ACC112 (cell line): Measurements from ENCODE around the gene KIF5A.
"Not testable (repeated sequence)": the region's sequence is repeated elsewhere in the genome, so short reads cannot be mapped to it uniquely, and the experiment has no call there.

Source experiments
- H2AFZ ChIP-seq: fragments of 200-600 bp; sonication (generic); one replicate; pipeline ENCODE4 v1.6.0; 2017; ENCODE audit warnings: antibody characterized with exemption, low read length; ENCODE audit not compliant: unreplicated experiment
- H3K27ac ChIP-seq: fragments of 200-600 bp; sonication (generic); 2 replicates; pipeline ENCODE4 v1.5.1; 2014; ENCODE audit warnings: low read depth, mild to moderate bottlenecking, antibody characterized with exemption, low read length, moderate library complexity
- H3K27me3 ChIP-seq: fragments of 200-600 bp; sonication (generic); 2 replicates; pipeline ENCODE4 v1.6.1; 2014; ENCODE audit warnings: mild to moderate bottlenecking, antibody characterized with exemption, low read length, moderate library complexity, mixed read lengths; ENCODE audit not compliant: insufficient read depth
- H3K36me3 ChIP-seq: fragments of 200-600 bp; sonication (generic); 2 replicates; pipeline ENCODE4 v1.6.1; 2016; ENCODE audit warnings: mild to moderate bottlenecking, antibody characterized with exemption, low read length, moderate library complexity, mixed read lengths; ENCODE audit not compliant: insufficient read depth
- H3K4me1 ChIP-seq: fragments of 200-600 bp; sonication (generic); one replicate; pipeline ENCODE4 v1.6.1; 2016; ENCODE audit warnings: low read length, mixed read lengths; ENCODE audit not compliant: insufficient read depth, unreplicated experiment, control insufficient read depth
- H3K4me3 ChIP-seq: fragments of 200-600 bp; sonication (generic); 2 replicates; pipeline ENCODE4 v1.5.1; 2014; ENCODE audit warnings: mild to moderate bottlenecking, low read depth, low read length
- H3K79me2 ChIP-seq: fragments of 200-600 bp; sonication (generic); one replicate; pipeline ENCODE4 v1.6.0; 2016; ENCODE audit warnings: low read length; ENCODE audit not compliant: control insufficient read depth, unreplicated experiment, insufficient read depth

KIF5A gene

DNA sequence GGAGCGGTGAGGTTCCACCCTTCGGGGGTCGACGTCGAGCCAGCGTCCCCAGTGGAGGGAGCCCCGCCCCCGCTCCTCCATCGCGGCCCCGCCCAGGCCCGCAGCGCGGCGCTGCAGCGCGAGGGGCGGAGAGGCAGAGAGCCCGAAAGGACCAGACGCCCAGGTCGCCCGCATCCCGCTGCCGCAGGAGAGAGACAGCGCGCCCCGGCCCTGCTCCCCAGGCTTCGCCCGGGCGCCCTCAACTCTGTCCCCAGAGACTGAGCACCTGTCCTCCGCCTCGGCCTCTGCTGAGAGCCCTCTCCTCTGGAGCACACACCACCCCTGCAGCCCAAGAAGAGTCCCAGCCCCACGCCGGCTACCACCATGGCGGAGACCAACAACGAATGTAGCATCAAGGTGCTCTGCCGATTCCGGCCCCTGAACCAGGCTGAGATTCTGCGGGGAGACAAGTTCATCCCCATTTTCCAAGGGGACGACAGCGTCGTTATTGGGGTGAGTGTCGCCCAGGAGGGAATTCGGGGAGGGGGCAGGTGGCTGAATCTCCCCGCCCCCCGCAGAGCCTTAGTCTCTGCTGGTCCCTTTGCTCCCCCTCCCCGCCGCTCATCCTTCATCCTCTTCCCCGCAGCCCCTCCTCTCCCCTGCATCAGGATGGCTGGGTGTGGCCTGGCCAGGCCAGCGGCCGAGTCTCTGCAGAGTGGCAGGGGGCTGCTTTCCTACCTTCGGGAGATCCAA, at the start of gene KIF5A:
KIF5A (plus strand) TSS at position 136 of the 732 bp plus-strand sequence; CDS start at position 364, 228 bp downstream.
- peak within 1 kb of the TSS; percentile 78 for H3K4me3 ChIP-seq
- peaks cover 25% of the 10 kb centered on the region for H3K4me1 ChIP-seq
- H3K36me3 ChIP-seq: no peaks in the 10 kb centered on the region
- peak within 1 kb of the TSS; percentile 72 for H2AFZ ChIP-seq
- peaks cover 8% of the 10 kb centered on the region; the same call in 1 of the 2 replicates for H3K27me3 ChIP-seq
- H3K79me2 ChIP-seq: peaks cover 19% of the 10 kb centered on the region
- H3K27ac ChIP-seq: no peak within 1 kb of the TSS

- Histone ChIP-seq H3K36me3 (peaks cover 39% of the 10 kb centered on the region), H3K4me1 (no peaks in the 10 kb centered on the region), H2AFZ (no peak overlapping the region), H3K27ac (no peak overlapping the region), H3K27me3 (no peaks in the 10 kb centered on the region), H3K79me2 (no peaks in the 10 kb centered on the region), H3K4me3 (no peak overlapping the region)
These were observed 49.6 kb upstream of the KIF5A start for GRCh38 chr12:57500213-57500612.

DNA sequence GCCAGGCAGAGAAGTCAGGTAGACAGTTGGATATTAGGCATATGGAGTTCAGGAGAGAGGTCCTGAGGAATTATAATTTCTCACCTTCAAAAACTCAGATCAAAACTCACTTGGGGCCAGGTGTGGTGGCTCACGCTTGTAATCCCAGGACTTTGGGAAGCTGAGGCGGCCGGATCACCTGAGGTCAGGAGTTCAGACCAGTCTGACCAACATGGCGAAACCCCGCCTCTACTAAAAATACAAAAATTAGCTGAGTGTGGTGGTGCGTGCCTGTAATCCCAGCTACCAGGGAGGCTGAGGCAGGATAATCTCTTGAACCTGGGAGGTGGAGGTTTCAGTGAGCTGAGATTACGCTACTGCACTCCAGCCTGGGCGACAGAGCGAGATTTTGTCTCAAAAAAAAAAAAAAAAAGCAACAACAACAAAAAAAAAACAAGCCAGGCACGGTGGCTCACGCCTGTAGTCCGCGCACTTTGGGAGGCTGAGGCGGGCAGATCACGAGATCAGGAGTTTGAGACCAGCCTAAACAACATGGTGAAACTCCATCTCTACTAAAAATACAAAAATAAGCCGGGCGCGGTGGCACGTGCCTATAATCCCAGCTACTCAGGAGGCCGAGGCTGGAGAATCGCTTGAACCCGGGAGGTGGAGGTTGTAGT, 47.4 kb upstream of the KIF5A start:
- not testable (repeated sequence) for H3K27ac ChIP-seq, H2AFZ ChIP-seq, H3K79me2 ChIP-seq, H3K4me1 ChIP-seq, H3K27me3 ChIP-seq, H3K4me3 ChIP-seq
- H3K36me3 ChIP-seq: peaks cover 39% of the 10 kb centered on the region

- peaks cover 15% of the 10 kb centered on the region for H3K36me3 ChIP-seq
- H3K27ac ChIP-seq, H3K79me2 ChIP-seq, H3K27me3 ChIP-seq, H3K4me1 ChIP-seq, H2AFZ ChIP-seq, H3K4me3 ChIP-seq: not testable (repeated sequence)
These were observed 43.3 kb upstream of the KIF5A start for GRCh38 chr12:57506541-57506940.

- H3K36me3 ChIP-seq: peaks cover 16% of the 10 kb centered on the region
- not testable (repeated sequence) for H3K27me3 ChIP-seq, H3K79me2 ChIP-seq, H3K4me1 ChIP-seq, H2AFZ ChIP-seq, H3K4me3 ChIP-seq, H3K27ac ChIP-seq
These were observed 42.0 kb upstream of the KIF5A start for GRCh38 chr12:57507796-57508195.

DNA sequence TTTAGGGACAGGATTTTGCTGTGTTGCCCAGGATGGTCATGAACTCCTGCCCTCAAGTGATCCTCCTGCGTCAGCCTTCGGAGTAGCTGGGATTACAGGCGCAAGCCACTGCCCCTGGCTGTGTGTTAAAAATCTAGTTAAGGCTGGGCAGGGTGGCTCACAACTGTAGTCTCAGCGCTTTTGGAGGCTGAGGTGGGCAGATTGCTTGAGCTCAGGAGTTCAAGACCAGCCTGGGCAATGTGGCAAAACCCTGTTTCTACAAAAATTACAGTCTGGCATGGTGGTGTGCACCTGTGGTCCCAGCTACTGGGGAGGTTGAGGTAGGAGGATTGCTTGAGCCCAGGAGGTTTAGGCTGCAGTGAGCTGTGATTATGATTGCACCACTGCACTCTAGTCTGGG, 38.7 kb upstream of the KIF5A start:
- Histone ChIP-seq H3K27me3 (no peaks in the 10 kb centered on the region), H3K79me2 (no peaks in the 10 kb centered on the region), H3K4me3 (no peak overlapping the region), H3K27ac (no peak overlapping the region), H3K4me1 (no peaks in the 10 kb centered on the region), H2AFZ (no peak overlapping the region), H3K36me3 (peaks cover 13% of the 10 kb centered on the region)

DNA sequence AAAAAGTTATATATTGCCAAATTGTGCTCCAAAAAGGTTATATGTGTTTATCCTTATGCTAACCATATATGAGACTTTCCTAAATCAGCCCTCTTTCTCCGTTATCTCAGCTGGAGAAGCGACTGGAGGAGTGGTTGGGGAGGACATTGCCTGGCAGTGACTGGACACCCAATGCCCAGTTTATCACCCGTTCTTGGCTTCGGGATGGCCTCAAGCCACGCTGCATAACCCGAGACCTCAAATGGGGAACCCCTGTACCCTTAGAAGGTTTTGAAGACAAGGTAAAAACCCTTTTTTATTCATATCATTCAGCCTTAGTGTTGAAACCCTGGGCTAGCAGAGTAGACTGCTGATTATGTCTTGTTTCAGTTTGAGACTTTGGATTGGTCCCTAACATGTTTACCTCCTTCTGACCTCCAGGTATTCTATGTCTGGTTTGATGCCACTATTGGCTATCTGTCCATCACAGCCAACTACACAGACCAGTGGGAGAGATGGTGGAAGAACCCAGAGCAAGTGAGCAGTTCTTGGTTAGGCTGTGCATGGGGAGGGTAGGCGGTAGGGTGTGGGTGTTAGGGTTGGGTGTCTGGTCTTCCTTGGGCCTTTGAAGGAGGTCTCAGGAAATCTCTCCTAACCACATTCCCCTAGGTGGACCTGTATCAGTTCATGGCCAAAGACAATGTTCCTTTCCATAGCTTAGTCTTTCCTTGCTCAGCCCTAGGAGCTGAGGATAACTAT, 38.1 kb upstream of the KIF5A start:
- H3K4me1 ChIP-seq: no peaks in the 10 kb centered on the region
- H3K27me3 ChIP-seq: no peaks in the 10 kb centered on the region
- no peak overlapping the region for H3K27ac ChIP-seq
- no peak overlapping the region for H2AFZ ChIP-seq
- H3K36me3 ChIP-seq: peaks cover 14% of the 10 kb centered on the region
- no peaks in the 10 kb centered on the region for H3K79me2 ChIP-seq
- no peak overlapping the region for H3K4me3 ChIP-seq

GRCh38 chr12:57512665-57513064, 37.2 kb upstream of the KIF5A start:
- no peaks in the 10 kb centered on the region for H3K27me3 ChIP-seq

DNA sequence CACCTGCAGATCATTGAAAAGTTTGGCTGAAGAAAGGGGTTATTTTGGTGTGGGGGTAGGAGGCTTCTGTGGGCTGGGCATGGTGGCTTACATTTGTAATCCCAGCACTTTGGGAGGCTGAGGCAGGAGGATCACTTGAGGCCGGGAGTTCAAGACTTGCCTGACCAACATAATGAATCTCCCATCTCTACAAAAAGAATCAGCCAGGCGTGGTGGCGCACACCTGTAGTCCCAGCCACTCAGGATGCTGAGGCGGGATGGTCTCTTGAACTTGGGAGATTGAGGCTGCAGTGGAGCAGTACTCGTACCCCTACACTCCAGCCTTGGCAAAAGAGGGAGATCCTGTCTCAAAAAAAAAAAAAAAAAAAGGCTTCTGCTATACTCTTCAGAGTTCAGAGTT, 36.6 kb upstream of the KIF5A start:
- Histone ChIP-seq H2AFZ (no peak overlapping the region), H3K79me2 (peaks cover 10% of the 10 kb centered on the region), H3K27me3 (no peaks in the 10 kb centered on the region), H3K36me3 (peaks cover 20% of the 10 kb centered on the region), H3K4me1 (peaks cover 11% of the 10 kb centered on the region), H3K27ac (no peak overlapping the region), H3K4me3 (no peak overlapping the region)

More at GRCh38 chr12:57512665-57513064, 37.2 kb upstream of the KIF5A start:
- H2AFZ ChIP-seq: no peak overlapping the region
- H3K79me2 ChIP-seq: peaks cover 4% of the 10 kb centered on the region
- H3K36me3 ChIP-seq: peaks cover 20% of the 10 kb centered on the region
- peaks cover 9% of the 10 kb centered on the region for H3K4me1 ChIP-seq
- no peak overlapping the region for H3K27ac ChIP-seq
- no peak overlapping the region for H3K4me3 ChIP-seq

DNA sequence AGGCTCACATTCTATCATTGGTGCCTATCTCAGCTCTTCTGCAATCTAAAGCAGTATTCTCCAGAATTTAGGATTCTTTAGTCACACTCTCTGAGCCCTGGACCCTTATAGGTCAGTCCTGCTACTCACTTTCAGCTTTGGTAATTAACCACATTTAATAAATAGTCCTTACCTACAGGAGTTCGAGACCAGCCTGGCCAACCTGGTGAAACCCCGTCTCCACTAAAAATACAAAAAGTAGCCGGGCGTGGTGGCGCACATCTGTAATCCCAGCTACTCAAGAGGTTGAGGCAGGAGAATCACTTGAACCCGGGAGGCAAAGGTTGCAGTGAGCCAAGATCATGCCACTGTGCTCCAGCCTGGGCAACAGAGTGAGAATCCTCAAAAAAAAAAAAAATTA, 36.2 kb upstream of the KIF5A start:
- H2AFZ ChIP-seq, H3K27ac ChIP-seq, H3K4me3 ChIP-seq, H3K27me3 ChIP-seq: not testable (repeated sequence)
- Histone ChIP-seq H3K79me2 (peaks cover 15% of the 10 kb centered on the region), H3K4me1 (peaks cover 15% of the 10 kb centered on the region), H3K36me3 (peaks cover 20% of the 10 kb centered on the region)
